ENCODE results near the gene SORCS1. TPM values are rescaled to one million over a fixed set of nuclear protein-coding genes. Genes with fewer than 3 reads are reported as not detected.

SORCS1 gene
- total RNA-seq = 1.7 TPM
- long read RNA-seq = 0 reads

DNA sequence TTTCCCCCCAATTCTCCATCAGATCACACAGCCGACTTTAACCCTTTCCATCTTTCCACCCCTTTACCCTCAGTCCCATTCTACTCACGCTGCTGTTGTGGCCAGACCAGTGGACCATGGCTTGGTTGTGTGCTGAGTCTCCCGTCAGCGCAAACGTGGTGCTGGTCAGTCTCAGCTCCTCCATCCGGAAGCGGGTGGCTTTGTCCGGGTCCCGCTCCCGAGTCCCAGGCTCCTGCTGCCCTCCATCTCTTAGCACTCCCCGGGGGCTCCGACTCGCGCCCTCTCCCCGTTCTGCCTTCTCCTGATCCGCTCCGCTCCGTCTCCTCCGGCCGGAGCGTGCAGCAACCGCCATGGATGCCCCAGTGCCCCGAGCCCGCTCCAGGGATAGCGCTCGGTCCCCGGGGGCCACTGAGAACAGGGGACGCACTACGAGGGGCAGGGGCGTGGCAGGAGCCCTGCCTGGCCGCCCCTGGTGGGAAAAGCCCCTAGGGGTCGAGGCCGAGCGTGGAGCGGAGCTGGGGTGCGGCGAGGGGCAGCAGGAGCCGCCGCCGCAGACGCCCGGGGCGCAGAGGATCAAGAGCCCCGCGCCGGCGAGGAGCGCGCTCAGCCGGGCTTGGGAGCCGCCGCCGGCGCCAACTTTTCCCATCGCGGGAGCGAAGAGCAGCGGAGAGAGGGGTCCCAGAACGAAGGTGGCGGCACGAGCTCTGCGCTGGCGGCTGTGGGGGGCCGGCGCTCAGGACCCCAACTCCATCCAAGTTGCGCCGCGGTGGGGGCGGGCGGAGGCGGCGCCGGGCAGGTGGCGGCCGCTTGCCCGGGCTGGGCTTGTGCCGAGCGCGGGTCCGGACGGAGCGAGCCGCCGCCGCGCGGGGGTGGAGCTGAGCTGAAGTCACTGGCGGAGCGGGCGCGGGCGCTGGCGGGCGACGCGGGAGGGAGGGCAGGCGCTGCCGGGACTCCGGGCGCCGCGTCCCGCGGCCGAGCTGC, at the start of gene SORCS1:
SORCS1 (minus strand) TSS at position 826 of the 981 bp plus-strand sequence.
- intact Hi-C loops (cut with DNase I) = no loop called here
- ATAC-seq (ENCODE audit: poor library complexity) = peak; percentile 82
- DNase-seq = peak; percentile 50

DNA sequence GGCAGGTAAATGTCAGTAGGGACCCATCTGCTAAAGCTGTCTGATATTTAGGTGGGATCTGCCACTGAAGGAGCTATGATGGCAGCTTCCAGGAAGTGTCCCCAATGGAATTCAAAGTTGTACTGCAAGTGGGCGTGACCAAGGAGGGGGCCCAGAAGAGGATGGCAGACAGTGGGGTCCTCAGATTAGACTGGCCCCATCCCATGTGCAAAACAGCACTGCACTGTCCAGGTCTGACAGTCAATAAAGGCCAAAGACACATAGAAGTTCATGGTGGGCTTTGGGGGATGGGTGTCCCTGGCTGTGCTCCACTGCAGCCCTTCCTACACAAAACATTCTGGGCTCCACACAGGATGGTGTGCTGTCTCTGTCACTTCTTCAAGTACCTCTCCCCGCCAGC, 49.8 kb upstream of the SORCS1 start:
- intact Hi-C loops (cut with DNase I) = no loop called here
- no peak for ATAC-seq (ENCODE audit: poor library complexity)
- DNase-seq = no peak

DNA sequence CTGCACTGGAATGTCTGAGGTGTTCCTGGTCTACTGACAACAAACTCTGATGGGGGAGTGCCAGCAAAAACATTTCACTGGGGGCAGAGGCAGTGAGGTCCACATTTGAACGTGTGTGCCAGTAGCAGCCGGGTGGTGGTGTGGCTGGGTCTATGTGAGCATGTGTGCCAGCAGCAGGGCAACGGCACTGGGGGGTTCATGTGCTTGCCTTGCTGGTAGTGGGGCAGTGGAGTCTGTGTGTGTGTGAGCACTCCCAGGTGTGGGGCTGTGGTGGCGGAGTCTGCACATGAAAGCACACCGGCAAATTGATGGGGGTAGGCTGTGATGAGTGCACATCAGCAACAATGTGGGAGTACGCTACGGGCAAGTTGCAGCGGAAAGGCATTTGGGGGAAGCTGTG, 49.4 kb upstream of the SORCS1 start:
- ATAC-seq (ENCODE audit: poor library complexity) = no peak
- DNase-seq = no peak
- intact Hi-C loops (cut with DNase I) = no loop called here

- intact Hi-C loops (cut with DNase I) = no loop called here
- no peak for ATAC-seq (ENCODE audit: poor library complexity)
- no peak for DNase-seq
Observed at GRCh38 chr10:107206833-107207232, 42.3 kb upstream of the SORCS1 start.

DNA sequence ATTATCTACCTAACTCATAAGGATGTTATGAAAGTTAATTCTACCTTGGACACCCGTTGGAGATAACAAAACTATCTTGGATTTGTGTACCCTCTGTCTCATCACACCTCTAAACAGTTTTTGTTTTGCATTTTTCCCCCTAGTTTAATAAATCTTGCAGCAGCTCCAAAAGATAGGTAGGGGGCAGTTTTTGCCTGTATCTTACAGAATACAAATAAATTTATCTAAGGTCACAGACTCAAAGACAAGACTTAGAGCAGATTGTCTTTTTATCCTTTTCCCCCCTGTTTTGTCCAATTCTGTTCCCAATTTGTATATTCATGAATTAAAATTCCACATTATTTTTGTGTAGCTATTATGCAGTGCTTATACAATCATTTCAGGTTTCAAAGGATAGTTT, 5.0 kb upstream of the SORCS1 start:
- intact Hi-C loops (cut with DNase I) = no loop called here
- ATAC-seq (ENCODE audit: poor library complexity) = no peak
- DNase-seq = no peak

DNA sequence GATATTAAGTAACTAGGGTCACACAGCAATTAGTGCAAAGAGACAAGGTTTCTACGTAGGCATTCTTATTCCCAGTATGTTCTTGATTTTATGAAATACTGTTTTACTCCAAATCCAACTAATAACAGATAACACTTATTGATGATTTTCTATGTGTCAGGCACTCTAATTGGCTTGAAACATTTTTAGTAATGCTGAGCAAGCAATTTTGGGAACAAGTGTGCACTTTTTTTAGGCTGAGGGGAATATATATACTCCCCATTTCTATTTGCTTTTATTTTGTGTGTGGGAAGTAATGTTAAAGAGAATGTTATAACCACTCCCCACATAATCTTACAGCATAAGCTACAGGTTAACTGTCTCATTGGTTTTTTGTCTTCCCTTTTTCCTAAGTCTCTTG, 4.2 kb upstream of the SORCS1 start:
- intact Hi-C loops (cut with DNase I) = no loop called here
- ATAC-seq (ENCODE audit: poor library complexity) = no peak

DNA sequence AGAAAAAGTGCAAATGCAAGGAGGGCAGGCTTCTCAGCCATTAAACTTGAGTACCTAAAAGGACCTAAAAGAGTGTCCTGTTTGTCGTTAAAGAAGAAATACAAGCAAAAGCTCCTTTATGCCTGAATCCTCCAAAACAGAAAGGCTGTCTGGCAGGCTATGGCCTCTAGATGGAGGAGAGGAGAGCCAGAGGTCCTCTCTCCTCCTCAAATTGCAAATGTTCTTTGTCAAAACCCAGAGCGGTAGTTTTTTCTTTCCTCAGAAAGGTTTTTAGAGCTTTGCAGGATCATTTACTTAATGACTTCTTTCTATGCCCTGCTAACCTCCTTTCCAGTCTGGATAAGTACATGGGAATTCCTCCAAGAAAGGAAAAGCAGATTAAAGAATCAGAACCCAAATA, 1.9 kb upstream of the SORCS1 start:
- intact Hi-C loops (cut with DNase I) = no loop called here
- ATAC-seq (ENCODE audit: poor library complexity) (no peak), DNase-seq (no peak)

More for the DNA sequence above, 4.2 kb upstream of the SORCS1 start:
- no peak for DNase-seq

DNA sequence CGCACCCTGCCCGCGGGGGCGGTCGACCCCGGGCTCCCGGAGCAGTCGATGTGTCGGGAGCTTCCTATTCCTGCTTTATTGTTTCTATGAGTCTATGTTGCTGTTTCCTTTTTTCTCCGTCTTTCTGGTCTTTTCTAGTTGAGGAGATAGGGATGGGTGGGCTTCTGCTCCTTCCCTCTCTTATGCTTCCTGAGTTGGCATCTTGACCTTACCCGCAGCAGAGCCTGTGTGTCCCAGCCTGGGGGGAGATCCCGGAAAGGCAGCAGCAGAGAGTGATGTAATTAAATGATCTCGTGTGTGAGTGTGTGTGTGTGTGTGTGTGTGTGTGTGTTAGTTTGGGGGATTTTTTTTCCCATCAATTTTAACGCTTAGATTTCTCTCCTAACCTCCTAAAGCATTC, 486 bp upstream of the SORCS1 start:
- intact Hi-C loops (cut with DNase I) = no loop called here
- no peak for ATAC-seq (ENCODE audit: poor library complexity)
- DNase-seq = no peak

GRCh38 chr10:107163076-107163855, 1.2 kb downstream of the SORCS1 start:
- peak; percentile 51 for ATAC-seq (ENCODE audit: poor library complexity)
- intact Hi-C loops (cut with DNase I) = no loop called here
- no peak for DNase-seq

GRCh38 chr10:107160866-107161265, 3.6 kb downstream of the SORCS1 start:
- intact Hi-C loops (cut with DNase I) = no loop called here
- no peak for DNase-seq
- no peak for ATAC-seq (ENCODE audit: poor library complexity)

DNA sequence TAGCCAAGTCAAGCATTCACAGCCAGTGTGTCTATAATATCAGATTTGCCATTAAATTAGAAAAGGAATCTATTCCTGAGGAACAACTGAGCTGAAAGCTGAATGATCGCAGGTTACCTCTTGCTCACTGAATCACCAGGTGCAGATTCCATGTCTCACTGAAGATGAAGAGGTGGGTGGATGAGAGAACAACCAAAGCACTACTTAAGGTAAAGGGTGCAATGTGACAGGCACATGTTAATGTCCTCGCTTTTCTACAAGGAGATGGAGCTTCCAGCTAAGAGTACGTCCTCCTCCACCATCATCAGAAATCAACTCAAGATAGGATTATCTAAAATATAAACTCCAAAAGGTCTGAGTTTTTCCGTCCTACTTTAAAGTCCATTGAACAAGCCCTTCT, 4.6 kb downstream of the SORCS1 start:
- no peak for ATAC-seq (ENCODE audit: poor library complexity)
- DNase-seq = no peak
- intact Hi-C loops (cut with DNase I) = no loop called here

DNA sequence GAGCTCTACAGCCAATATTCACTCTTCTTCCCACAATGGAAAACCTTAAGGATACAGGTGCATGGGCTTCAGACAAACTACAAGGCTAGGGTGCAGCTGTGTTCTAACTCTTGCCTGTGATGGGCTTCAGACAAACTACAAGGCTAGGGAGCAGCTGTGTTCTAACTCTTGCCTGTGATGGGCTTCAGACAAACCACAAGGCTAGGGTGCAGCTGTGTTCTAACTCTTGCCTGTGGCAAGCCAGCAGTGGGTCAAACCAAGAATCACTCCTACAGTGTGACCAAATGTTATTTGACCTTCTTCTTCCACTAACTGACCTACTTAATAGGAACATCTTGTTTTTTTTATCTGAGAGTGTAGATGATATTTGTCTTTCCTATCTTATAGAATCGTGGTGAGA, 7.4 kb downstream of the SORCS1 start:
- DNase-seq = no peak
- no peak for ATAC-seq (ENCODE audit: poor library complexity)
- intact Hi-C loops (cut with DNase I) = no loop called here

- ATAC-seq (ENCODE audit: poor library complexity) (no peak), DNase-seq (no peak)
- intact Hi-C loops (cut with DNase I) = no loop called here
Observed at GRCh38 chr10:107152087-107152486, 12.4 kb downstream of the SORCS1 start.

- DNase-seq (no peak), ATAC-seq (ENCODE audit: poor library complexity) (no peak)
- intact Hi-C loops (cut with DNase I) = no loop called here
Observed at GRCh38 chr10:107148906-107149305, 15.6 kb downstream of the SORCS1 start.

DNA sequence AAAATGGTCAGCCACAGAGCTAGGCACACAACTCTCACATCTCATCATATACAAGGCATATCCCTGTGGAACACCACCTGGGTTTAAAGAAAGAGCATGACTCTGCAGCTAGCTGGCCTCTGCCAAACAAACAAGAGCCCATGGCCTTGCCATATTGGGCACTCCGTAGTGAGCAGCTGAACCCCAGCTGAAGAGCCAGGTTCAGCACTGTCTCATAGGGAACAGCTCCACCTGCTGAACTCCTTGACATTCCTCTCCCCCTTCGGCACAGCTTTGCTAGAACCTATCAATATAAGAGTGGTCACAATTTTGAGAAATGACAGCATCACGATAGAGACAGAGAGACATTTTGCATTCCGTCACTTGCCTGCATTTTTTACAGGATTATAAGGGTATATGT, 20.0 kb downstream of the SORCS1 start:
- intact Hi-C loops (cut with DNase I) = no loop called here
- no peak for DNase-seq
- no peak for ATAC-seq (ENCODE audit: poor library complexity)

DNA sequence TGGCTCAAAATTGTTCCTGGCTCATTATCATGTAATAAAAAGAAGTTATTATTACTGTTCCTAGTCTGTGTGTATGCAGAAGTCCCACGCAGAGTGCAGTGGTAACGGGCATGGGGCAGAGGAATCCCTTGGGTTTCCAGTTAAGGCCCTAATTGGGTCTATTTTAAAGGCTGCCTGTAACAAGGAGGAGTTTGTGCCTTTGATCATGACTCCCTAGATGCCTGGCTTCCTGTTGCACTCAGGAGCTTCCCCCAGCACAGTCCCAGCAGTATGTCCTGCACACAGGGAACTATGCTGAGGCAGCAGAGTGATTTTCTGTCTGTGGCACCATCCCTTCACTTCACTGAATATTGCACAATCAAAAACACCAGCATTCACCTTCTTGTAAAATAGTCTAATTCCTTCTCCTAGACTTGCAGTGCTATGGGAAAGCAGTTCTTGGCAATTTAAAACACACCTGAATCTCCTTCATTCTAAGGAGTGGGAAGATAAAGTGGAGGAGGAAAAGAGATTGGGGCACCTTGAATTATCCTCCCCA, 22.9 kb downstream of the SORCS1 start:
- DNase-seq (no peak), ATAC-seq (ENCODE audit: poor library complexity) (no peak)
- intact Hi-C loops (cut with DNase I) = no loop called here

- intact Hi-C loops (cut with DNase I) = no loop called here
- DNase-seq (no peak), ATAC-seq (ENCODE audit: poor library complexity) (no peak)
Observed at GRCh38 chr10:107139237-107139636, 25.3 kb downstream of the SORCS1 start.

- DNase-seq (no peak), ATAC-seq (ENCODE audit: poor library complexity) (no peak)
- intact Hi-C loops (cut with DNase I) = no loop called here
Observed at GRCh38 chr10:107133656-107134055, 30.9 kb downstream of the SORCS1 start.

- intact Hi-C loops (cut with DNase I) = no loop called here
- no peak for ATAC-seq (ENCODE audit: poor library complexity)
- DNase-seq = no peak
Observed at GRCh38 chr10:107129000-107129399, 35.5 kb downstream of the SORCS1 start.

Measured in Right ventricle myocardium superior (tissue), 1 donor.